Stimulated activated CD4-positive, alpha-beta T cell treated with anti-CD3 and anti-CD28 coated beads, Interleukin-4, amount 100 ng/mL, for 24 hours (primary cell): ENCODE measurements around the gene DNPEP.

Experiments
- DNase-seq: peaks from one replicate; pipeline ENCODE4 v3.0.0-alpha.2; 2020

The DNPEP gene

DNA sequence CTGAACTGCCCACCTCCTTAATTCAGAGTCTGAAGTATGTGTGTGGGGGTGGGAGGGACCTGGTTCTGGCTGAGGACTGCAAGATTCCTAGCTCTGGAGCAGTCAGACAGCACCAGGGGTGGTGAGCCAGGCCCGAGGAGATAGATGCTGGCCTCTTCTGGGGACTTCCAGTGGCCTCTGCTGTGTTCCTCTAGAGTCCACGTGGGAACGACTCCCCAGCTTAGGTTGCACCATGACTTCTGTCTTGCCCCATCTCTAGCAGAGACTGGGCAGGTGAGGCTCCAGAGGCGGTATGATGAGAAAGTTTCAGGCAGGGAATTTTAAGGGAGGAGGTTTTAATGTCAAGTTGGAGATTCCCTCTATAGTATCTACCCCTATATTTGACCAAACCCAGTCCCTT lies 33.1 kb downstream of the DNPEP start:
- no peak for DNase-seq

DNA sequence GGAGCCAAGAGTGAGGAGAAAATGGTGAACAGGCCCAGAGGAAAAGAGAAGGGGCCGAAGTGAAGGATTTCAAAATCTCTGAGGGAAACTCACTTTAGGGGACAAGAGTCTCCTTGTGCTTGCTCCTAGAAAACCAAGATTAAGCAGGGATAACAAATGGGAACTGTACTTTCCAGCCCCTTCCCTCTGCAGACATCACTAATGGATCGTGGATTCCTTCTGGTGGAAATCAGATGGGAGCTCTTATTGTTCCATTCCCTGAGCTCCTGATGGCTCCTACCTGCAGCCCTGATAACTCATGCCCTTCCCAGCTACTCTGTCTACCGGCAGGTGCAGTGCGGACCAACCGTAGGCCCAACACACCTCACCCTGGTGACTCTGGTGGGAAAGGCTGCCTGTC lies 34.6 kb downstream of the DNPEP start:
- DNase-seq, result no peak

- DNase-seq, result peak; percentile 72
Observed at GRCh38 chr2:219352448-219353023, 35.2 kb downstream of the DNPEP start.

DNA sequence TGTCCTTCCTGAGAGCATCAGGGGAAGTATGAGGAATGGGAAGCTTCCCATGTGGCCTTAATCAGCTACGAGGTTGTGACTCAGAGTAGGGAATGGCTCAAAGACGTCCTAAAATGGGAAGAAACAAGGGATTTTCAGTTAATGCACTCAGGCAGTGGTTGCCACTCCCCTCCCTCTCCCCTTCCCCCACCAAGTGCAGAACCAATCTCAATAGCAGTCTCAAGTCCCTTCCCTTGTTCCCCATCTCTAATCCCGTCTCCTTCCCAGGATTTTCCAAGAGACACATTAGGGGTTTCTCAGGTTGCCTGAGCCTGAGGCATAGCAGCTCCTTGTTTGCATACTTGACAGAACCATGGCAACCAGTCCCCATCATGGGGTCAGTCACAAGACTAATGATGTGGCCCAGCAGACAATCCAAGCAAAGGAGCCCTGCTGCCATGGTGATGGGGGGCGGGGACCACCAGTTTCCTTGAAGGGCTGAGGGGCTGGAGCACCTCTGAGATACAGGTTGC lies 36.9 kb downstream of the DNPEP start:
- no peak for DNase-seq

GRCh38 chr2:219350215-219350614 lies 37.5 kb downstream of the DNPEP start:
- DNase-seq, result no peak

DNA sequence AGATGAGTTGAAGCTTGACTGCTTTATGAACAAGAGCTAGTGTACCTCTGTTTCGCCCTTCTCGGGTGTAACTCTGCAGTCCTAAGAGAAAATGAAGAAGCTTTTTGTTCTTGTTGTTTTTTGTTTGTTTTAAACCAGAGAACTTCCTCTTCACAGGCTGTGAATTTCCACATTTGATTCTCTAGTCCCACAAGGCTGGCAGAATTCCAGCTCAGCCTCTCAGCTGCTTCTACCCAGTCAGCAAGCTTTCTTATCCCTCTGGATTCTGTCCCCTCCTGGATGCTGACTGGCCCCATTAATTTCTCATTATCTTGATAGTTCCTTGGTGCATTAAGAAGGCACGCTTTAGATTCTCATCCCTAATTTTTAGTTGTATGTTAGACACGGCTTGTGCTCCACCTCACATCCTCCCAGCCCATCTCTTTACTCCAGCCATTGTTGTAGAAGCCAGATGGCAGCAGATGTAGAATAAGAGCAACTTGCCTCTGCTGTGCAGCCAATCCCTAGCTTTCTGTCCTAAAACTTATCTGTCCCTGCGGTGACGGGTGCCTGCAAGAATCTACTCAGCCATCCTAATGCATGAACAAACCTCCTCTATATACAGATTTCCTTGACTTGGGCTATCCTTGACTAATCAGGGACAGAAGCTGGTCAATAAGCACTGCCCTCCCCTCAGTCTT lies 42.8 kb downstream of the DNPEP start:
- DNase-seq, result no peak

DNA sequence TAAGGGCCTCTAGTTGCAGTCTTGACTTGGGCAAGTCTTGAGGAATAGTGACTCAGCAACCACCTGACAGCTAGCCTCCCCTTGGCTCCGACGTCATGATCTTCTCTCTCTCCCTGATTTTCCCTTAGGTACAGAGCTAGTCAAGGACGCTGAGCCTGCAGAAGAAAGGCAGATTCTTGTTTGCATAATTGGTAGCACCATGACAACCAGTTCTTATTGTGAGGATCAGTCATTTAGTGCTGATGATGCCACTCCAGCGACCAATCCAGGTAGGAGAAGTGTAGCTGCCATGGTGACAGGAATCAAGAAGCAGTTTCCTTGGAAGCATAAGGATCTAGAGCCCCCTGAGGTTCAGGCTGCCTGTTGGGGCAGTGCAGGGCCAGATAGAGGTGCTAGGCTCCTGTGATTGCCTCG lies 52.3 kb downstream of the DNPEP start:
- no peak for DNase-seq

DNA sequence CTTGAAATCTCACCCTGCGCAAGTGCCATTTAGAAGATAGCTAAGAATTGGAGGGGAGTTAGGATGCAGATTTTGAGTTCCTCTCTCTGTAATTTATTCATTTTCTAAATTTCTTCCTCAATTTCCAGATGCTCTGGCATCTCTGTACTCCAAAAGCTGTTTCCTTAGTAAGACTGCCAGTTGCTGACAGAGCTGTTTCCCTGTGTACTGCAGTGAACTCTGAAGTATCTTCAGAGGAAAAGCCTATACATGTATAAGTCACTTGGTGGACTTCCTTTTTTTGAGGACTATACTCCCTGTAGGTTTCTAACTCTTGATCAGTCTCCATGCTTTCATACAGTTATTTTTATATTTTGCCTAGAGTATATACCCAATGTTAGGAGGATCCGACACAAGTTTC lies 53.6 kb downstream of the DNPEP start:
- DNase-seq, result no peak

GRCh38 chr2:219332542-219332941 lies 55.2 kb downstream of the DNPEP start, which contains the start of gene RESP18:
RESP18 (minus strand) TSS chr2:219332744.
- no peak for DNase-seq

- peak; percentile 6 for DNase-seq
Observed at GRCh38 chr2:219331560-219332213, 56.0 kb downstream of the DNPEP start.

DNA sequence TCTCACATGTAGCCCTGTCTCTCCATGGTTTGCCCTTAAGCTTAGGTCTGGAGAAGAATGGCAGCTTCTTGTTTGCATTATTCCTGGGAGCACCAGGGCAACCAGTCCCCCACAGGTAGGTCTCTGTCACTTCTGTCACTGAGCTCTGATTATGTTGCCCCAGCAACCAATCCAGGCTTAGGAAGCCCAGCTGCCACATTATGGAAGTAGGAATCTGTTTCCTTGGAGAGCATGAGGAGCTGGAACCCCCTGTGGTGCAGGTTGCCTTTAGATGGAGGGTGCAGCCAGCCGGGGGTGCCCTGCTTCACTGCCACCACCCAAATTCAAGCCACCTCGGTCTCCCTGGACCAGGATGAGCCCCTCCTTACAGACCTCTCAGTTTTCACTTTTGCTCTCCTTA lies 60.0 kb downstream of the DNPEP start:
- no peak for DNase-seq

DNA sequence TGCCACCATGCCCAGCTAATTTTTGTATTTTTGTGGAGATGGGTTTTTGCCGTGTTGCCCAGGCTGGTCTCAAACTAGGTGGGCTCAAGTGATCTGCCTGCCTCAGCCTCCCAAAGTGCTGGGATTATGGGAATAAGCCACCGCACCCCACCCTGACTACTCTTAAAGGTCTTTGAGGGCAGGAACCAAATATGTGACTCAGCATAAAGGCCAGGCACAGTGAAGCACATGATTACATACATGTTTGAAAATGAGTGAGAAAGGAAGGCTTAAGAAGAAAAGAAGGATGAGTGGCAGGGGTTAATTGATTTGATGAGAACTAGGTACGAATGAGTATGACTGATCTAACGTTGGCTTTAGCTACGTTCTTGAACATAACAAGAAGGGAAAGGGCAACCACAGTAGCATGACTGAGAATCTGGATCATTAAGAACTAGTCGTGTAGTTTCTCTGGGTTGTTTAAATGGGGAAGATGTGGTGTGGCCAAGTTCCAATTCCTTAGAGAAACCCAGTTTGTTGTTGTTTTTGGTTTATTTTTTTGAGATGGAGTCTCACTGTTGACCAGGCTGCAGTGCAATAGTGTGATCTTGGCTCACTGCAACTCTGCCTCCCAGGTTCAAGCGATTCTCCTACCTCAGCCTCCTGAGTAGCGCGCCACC lies 61.9 kb downstream of the DNPEP start:
- DNase-seq, result no peak

GRCh38 chr2:219325136-219325535 lies 62.6 kb downstream of the DNPEP start:
- no peak for DNase-seq

DNA sequence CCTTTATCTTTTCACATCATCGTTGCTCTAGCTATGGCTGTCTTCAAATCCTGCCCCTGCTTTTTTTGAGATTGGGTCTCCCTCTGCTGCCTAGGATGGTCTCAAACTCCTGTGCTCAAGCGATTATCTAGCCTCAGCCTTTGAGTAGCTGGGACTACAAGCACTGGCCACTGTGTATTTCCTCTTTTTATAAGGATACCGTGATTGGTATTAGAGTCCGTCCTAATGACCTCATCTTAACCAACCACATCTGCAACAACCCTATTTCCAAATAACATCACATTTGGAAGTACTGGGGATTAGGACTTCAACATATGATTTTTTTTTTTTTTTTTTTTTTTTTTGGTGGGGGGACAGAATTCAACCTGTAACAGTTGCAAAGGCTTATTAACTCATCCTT lies 64.3 kb downstream of the DNPEP start:
- no peak for DNase-seq
